GM21515 (cell line): Measurements from ENCODE around the gene IL12B.
"Not testable (repeated sequence)": the region's sequence is repeated elsewhere in the genome, so short reads cannot be mapped to it uniquely, and the experiment has no call there.

ENCODE experiments used
- ATAC-seq: cut with Tn5 transposase; IDR thresholded peaks from one replicate; pipeline ENCODE4 v1.9.1; 2021; ENCODE audit not compliant: unreplicated experiment

IL12B gene

DNA sequence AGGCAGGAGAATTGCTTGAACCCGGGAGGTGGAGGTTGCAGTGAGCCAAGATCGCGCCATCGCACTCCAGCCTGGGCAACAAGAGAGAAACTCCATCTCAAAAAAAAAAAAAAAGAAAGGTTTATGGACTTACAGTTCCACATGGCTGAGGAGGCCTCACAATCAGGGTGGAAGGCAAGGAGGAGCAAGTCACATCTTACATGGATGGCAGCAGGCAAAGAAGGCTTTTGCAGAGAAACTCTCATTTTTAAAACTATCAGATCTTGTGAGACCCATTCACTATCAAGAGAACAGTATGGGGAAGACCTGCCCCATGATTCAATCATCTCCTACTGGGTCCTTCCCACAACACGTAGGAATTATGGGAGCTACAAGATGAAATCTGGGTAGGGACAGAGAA, 33.0 kb downstream of the IL12B start:
- not testable (repeated sequence) for ATAC-seq

- ATAC-seq: no peak
Observed at GRCh38 chr5:159294921-159295320, 35.4 kb downstream of the IL12B start.

DNA sequence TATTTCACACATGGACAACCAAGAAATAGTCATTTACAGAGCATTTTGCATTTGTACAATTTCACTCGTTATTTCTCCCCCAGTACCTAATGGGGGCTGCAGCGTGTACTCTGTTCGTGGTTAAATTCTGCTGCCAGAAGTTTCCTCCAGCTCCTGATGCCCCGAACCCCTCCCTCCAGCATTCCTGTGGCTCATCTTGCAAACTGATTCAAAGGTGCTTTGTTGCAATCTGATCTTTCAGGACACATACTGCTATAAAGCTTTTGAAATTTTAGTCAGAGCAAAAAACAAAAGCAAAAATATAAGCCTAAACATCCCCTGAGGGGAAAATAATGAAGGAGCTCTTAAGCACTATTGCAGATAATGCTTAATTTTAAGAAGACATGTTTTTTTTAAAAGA, 39.5 kb downstream of the IL12B start:
- ATAC-seq: no peak

GRCh38 chr5:159286420-159287035, 43.8 kb downstream of the IL12B start:
- no peak for ATAC-seq

GRCh38 chr5:159274676-159275075, 55.6 kb downstream of the IL12B start:
- ATAC-seq: no peak

DNA sequence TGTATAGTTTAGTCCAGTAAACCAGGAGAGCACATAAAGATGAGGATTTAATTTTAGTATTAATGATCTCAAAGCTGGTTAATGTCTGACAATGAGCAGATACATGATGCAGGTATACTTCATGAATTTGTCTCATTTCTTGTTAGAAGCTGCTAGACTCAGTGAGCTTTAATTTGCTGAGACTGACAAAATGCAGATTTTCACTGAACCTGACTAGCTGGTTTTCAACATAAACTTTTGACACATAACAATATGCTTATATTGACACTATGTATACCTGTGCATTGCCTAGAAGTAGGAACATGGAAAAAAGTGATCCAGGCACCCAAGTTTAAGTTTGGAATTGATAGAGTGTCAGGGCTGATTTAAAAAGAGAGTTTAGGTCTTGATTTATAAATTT, 56.4 kb downstream of the IL12B start:
- ATAC-seq: no peak

GRCh38 chr5:159269723-159270122, 60.6 kb downstream of the IL12B start:
- ATAC-seq: no peak

- not testable (repeated sequence) for ATAC-seq
Observed at GRCh38 chr5:159266764-159267163, 63.5 kb downstream of the IL12B start.
